ENCODE measurements around the gene ZNF581. TPM values are rescaled to one million over a fixed set of nuclear protein-coding genes. Genes with fewer than 3 reads are reported as not detected.

Gene ZNF581
- total RNA-seq, 2 donors from 2014 or later, result 16.0 to 20.3 TPM

GRCh38 chr19:55613396-55613795 lies 30.1 kb upstream of the ZNF581 start:
- Histone ChIP-seq H3K4me1 (no peaks in the 10 kb centered on the region), H3K4me3 (no peak overlapping the region), H3K27me3 (no peaks in the 10 kb centered on the region), H3K36me3 (no peaks in the 10 kb centered on the region), H3K9ac (ENCODE audit: low read depth in 2 of 2, low read length in 2 of 2) (no peak overlapping the region), H3K9me3 (no peaks in the 10 kb centered on the region), H3K27ac (no peak overlapping the region)
- TF ChIP-seq CTCF (IDR thresholded peaks at IDR 0.05), result no peak
- DNase-seq, result no peak
- intact Hi-C loops (cut with DNase I), result no loop called here

- Histone ChIP-seq H3K27ac (no peak overlapping the region), H3K4me3 (no peak overlapping the region), H3K9ac (ENCODE audit: low read depth in 2 of 2, low read length in 2 of 2) (no peak overlapping the region), H3K9me3 (no peaks in the 10 kb centered on the region), H3K27me3 (no peaks in the 10 kb centered on the region), H3K4me1 (no peaks in the 10 kb centered on the region), H3K36me3 (no peaks in the 10 kb centered on the region)
- no peak for DNase-seq
- TF ChIP-seq CTCF (IDR thresholded peaks at IDR 0.05), result no peak
- intact Hi-C loops (cut with DNase I), result no loop called here
These were observed 29.3 kb upstream of the ZNF581 start for GRCh38 chr19:55613930-55614710.

GRCh38 chr19:55614711-55615542 lies 28.5 kb upstream of the ZNF581 start:
- H3K36me3 ChIP-seq, result no peaks in the 10 kb centered on the region
- H3K4me1 ChIP-seq, result no peaks in the 10 kb centered on the region
- H3K9me3 ChIP-seq, result no peaks in the 10 kb centered on the region
- DNase-seq, result no peak
- TF ChIP-seq CTCF (IDR thresholded peaks at IDR 0.05), result no peak
- no peak overlapping the region for H3K27ac ChIP-seq
- intact Hi-C loops (cut with DNase I), result no loop called here
- H3K4me3 ChIP-seq, result no peak overlapping the region
- H3K9ac ChIP-seq (ENCODE audit: low read depth in 2 of 2, low read length in 2 of 2), result no peak overlapping the region
- no peaks in the 10 kb centered on the region for H3K27me3 ChIP-seq

- Histone ChIP-seq H3K9me3 (no peaks in the 10 kb centered on the region), H3K4me1 (no peaks in the 10 kb centered on the region), H3K9ac (ENCODE audit: low read depth in 2 of 2, low read length in 2 of 2) (no peak overlapping the region), H3K27ac (no peak overlapping the region), H3K36me3 (no peaks in the 10 kb centered on the region), H3K4me3 (no peak overlapping the region), H3K27me3 (no peaks in the 10 kb centered on the region)
- no peak for TF ChIP-seq CTCF (IDR thresholded peaks at IDR 0.05)
- intact Hi-C loops (cut with DNase I), result no loop called here
- DNase-seq, result no peak
These were observed 27.7 kb upstream of the ZNF581 start for GRCh38 chr19:55615543-55616394.

- H3K27me3 ChIP-seq, result no peaks in the 10 kb centered on the region
- no peak overlapping the region for H3K27ac ChIP-seq
- no peak for TF ChIP-seq CTCF (IDR thresholded peaks at IDR 0.05)
- no peaks in the 10 kb centered on the region for H3K36me3 ChIP-seq
- DNase-seq, result no peak
- no peak overlapping the region for H3K9ac ChIP-seq (ENCODE audit: low read depth in 2 of 2, low read length in 2 of 2)
- H3K9me3 ChIP-seq, result no peaks in the 10 kb centered on the region
- intact Hi-C loops (cut with DNase I), result no loop called here
- no peaks in the 10 kb centered on the region for H3K4me1 ChIP-seq
- no peak overlapping the region for H3K4me3 ChIP-seq
These were observed 27.0 kb upstream of the ZNF581 start for GRCh38 chr19:55616395-55616875.
